ENCODE measurements around the gene IDI2.
"Not testable (repeated sequence)": the region's sequence is repeated elsewhere in the genome, so short reads cannot be mapped to it uniquely, and the experiment has no call there.

IDI2 gene

DNA sequence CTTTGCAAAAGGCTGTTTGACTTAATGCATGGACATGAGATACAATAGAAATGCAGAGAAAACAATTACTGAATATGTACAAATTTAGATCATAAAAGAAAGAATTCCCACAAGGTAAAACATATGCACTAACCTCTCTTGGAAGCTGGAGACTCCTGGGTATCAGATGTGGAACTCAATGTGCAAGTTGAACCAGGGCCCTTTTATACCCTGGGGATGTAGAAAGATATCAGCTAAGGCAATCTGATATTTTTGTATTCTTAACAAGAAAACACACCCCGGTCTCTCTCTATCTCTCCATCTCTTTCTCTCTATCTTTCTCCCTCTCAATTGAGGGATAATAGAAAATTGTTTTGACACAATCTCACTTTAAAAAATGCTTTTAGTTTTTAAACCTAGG lies at the start of gene IDI2:
IDI2 (minus strand) TSS at position 177 of the 400 bp plus-strand sequence. CDS start 1,136 bp downstream, outside the sequence.
- no peak for DNase-seq (ENCODE audit: low read depth in 3 of 3)

DNA sequence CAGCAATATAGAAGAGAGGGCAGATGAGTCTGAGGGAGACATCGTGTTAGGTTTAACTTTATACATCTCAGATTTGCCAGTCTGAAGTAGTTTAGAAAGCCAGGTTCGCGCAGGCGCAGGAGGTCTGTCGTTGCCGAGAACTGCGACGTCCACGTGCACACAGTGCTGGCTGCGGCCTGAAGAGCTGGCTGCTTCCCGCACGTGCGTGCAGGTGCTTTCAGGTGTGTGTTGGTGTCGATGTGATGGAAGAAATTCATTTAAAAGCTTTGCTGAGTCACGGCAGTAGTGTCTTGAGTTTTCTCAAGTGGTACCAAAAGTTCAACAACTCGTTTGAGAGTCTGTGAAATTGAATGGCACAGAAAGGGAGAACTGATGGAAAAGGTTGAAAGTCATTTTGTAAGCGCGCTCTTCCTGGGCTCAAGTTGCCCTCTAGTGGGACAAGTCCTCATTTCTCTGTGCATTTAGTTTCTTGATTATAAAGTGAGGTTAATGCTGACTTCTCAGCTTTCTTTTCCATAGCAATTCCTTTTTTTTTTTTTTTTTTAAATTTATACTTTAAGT lies 49.2 kb upstream of the IDI2 start:
- DNase-seq (ENCODE audit: low read depth in 3 of 3) = no peak

DNA sequence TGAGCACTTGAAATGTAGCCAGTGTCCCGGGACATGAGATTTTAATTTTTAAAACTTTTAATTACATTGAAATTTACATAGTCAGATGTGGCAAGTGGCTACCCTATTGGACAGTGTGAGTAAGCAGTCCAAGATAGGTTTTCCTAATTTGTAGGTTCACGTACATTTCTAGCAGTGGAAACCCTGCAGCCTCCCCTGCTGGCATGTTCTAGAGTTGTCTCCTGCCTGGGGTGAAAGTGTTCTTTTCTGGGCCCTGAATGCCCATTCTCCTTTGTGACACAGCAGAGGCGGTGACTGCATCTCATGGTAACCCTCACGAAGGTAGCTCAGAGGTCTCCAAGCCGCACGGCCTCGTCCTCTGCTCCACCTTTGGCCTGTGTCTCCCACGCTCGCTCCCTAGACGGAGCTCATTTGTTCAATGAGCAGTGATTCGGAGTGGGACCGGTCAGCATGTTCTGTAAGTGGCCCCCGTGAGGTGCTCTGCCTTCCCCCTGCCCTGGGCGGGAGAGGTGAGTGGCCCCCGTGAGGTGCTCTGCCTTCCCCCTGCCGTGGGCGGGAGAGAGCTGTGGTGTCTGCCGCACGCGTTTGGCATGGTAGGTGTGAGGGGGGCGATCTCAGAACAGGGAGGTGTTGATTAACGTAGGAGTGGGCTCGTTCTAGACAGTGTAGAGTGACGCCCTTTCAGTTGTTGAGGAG lies 48.5 kb upstream of the IDI2 start:
- no peak for DNase-seq (ENCODE audit: low read depth in 3 of 3)

DNA sequence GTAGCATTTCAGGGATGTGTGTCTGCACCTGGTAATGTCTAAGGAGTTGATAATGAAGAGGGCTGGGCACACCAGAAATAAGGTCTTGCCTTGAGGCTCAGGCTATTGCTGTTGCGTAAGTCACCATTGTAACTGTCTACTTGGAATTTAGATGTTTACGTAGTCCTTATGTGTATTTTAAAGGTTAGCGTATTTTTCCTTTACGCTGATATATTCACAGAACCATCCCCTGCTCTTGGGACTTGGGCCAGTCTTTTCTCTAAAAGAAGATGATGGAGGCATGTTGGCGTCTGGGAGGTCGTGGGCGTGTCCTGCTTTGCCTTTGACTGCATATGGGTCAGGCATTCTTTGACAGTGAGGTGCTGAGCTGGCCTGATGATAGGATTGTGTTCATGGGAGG lies 45.3 kb upstream of the IDI2 start:
- DNase-seq (ENCODE audit: low read depth in 3 of 3) = no peak

DNA sequence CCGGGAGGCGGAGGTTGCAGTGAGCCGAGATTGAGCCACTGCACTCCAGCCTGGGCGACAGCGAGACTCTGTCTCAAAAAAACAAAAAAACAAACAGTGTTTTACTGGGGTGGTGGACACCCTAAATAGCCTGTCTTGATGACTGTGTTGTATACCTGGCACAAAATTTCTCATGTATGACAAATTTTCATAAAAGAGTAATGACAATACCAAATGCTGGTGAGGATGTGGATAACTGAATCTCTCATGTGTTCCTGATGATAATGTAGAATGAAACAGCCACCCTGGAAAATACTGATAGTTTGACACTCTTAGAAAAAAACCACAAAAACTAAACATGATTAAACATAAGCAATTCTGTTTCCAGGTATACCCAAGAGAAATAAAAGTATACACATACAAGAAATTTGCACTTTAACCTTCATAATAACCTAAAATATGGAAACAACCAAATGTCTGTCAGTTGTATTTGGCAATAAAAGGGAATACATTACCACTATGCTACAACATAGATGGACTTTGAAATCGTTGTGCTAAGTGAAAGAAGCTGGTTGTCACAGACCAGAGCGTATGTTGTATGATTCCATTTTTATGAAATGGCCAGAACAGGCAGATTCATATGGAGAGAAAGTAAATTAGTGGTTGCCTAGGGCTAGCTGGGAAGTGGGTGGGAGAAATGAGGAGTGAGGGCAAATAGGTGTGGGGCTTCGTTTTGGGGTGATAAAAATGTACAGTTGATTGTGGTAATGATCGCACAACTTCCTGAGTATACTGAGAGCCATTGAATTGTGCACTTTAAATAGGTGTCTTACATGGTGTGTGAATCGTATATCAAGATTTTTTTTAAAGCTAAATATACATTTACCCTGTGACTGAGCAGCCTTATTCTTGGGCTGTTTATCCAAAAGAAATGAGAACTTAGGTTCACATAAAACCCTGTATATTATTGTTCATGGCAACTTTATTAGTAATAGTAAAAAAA lies 43.0 kb upstream of the IDI2 start:
- DNase-seq (ENCODE audit: low read depth in 3 of 3) = no peak

DNA sequence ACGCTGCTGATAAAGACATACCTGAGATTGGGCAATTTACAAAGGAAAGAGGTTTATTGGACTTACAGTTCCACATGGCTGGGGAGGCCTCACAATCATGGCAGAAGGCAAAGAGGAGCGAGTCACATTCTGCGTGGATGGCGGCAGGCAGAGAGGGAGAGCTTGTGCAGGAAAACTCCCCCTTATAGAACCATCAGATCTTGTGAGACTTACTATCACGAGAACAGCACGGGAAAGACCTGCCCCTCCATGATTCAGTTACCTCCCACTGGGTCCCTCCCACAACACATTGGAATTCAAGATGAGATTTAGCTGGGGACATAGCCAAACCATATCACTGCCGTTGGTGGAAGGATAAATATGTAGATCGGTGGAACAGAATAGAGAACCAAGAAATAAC lies 41.1 kb upstream of the IDI2 start:
- not testable (repeated sequence) for DNase-seq (ENCODE audit: low read depth in 3 of 3)

DNA sequence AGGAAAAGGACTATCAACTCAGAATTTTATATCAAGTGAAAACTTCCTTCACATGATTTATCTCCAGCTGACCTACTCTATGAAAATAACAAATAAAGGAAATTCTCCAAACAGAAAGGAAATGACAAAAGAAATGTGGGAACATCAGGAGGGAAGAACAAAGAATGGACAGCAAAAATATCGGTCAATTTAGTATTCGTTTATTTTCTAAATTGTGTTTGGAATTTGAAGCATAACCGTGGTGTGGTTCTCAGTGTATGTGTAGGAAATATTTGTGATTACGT lies 39.2 kb upstream of the IDI2 start:
- no peak for DNase-seq (ENCODE audit: low read depth in 3 of 3)

DNA sequence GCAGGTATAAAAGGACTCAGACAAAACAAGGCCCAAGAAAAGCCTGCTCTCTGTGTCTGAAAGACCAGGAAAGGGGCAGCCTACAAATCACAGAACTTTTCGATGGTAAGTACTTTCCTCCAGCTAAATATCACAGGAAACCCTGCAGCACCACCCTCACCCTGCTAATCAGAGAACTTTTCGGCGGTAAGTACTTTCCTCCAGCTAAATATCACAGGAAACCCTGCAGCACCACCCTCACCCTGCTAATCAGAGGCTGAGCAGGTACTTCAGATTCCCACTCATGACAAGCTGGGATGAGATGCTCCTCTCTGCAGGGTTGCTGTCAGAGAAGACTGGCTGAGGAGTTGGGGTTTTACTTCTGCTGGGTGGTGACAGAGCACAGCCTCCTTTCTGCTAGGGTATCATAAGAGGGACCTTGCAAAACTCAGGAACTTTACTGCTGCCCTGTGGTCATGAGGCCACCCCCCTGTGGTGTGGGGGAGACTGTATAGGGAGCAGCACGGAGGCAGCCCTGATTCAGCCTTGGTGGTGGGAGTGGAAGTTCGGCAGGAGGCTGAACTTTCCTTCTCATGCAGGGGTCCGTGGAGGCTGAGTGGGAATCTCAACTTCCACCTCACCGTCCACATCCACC lies 37.7 kb upstream of the IDI2 start:
- no peak for DNase-seq (ENCODE audit: low read depth in 3 of 3)

DNA sequence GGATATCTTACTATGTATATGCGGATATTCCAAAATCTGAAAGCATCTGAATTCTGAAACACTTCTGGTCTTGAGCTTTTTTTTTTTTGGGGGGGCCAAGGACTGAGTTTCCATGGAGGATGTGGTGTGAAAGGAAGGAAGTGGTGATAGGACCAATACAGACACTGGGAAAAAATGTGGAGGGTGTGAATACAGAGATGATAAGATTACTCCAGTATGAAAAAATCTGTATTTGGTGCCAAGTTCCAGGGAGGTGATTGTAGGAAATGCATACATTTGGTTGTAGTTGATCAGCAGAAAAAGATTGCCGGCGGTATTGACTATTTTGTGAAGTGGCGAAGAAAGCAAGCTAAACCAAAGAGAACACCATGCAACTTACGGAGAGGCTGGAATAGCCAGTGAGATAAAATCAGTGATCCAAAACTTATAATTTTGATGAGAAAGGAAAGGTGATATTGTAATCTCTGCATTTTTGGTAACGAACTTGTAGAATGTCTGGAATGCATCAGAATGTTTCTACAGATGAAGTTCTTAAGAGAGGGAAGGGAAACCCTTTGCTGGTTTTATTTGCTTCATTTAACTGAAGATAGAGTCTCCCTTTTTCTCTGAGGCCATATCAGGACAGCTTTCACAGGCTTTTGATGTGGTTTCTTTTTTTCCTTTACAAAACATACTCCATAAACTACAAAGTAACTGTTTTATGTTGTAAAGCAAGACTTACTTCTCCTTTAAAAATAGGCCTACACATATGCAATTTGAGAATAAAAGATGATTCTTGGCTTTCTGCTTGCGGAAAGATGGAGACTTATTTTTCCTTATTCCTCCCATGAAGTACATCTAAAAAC lies 36.5 kb upstream of the IDI2 start:
- DNase-seq (ENCODE audit: low read depth in 3 of 3) = no peak

DNA sequence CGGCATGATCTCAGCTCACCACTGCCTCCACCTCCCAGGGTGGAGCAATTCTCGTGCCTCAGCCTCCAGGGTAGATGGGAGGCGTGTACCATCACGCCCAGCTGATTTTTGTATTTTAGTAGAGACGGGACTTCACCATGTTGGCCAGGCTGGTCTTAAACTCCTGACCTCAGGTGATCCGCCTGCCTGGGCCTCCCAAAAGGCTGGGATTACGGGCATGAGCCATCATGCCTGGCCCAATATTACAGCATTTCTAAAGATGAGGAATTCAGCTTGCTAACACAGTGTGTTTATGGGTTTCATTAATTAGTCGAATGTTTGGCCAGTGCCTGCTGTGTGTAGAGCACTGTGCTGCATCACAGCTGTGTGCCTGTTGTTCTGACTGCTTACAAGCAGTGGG lies 34.2 kb upstream of the IDI2 start:
- DNase-seq (ENCODE audit: low read depth in 3 of 3) = no peak

DNA sequence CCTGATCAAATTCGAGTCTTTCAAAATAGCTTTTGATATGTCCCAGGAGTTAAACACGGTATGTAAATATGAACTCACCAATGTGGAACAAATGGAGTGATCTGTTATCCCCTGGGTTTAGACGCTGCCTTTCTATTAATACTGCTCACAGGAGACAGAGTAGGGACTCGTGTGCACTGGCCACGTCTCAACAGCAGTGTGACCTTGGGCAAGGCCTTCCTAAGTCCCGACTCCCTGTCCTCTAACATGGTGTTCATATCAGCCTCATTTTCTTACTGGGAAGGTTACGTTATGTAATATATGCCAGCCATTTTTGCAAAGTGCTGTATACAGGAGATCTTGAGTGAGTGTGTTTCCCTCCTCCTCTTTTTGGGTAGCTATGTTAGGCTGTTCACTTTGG lies 32.4 kb upstream of the IDI2 start:
- no peak for DNase-seq (ENCODE audit: low read depth in 3 of 3)

DNA sequence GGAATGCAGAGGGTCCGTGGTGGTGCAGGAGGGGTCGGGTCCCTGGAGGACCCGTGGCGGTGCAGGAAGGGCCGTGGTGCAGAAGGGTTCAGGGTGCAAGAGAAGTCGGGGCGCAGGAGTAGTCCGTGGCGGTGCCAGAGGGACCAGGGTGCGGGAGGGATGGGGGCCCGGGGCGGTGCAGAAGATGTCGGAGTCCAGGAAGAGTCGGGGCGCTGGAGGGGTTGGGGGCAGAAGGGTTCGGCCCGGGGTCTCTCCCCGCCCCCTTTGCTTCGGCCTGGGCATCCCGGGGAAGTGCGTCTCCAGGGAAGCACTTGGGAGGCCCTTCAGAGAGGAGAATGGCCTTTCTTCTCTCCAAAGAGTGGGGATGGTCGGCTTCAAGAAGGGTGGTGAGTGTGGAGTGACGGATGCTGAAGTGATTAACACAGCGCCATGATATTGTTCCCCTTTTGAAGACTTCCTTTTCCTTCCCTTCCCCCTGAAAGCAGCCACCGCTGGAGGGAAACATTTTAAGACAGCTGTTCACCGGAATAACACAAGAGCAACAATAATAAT lies 31.5 kb upstream of the IDI2 start:
- no peak for DNase-seq (ENCODE audit: low read depth in 3 of 3)

DNA sequence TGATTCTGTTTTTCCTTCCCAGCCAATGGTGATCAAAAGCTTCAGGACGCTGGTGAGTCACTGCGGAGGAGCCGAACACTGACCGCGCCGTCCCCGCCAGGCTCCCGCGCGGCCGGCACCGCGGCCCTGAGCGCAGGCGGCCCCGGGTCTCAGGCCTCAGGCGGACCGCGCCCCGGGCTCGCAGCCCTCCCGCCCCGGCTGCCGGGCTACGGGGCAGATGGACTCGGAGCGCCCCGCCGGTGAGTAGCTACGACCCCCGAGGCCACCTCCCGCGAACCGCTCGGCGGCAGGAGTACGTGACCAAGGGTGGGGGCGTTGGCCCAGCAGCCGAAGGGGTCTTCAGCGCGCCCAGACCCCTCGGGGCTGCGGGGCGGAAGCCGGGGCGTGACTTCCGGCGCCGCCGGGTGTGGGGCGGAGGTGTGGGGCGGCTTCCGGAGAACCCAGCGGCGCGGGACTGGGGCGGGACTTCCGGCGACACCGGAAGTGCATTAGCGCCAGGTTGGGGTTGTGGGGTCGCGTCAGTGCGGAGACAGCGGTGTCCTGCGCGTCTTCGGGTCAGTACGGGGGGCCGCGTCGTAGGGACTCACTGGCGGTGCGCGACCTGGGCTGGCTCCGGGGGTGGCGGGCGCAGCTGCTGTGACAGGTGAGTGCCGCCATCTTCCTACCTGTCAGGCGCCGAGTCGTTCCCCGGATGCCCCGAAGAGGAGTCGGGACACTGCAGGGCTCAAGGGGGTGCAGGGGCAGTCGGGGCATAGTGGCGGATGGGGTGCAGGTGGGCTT lies 30.9 kb upstream of the IDI2 start, which contains the start of gene WDR37:
WDR37 (plus strand) TSS at position 60 of the 780 bp plus-strand sequence. CDS start 15,771 bp downstream, outside the sequence.
- peak; percentile 77 to 86 (median 84) for DNase-seq (ENCODE audit: low read depth in 3 of 3)

DNA sequence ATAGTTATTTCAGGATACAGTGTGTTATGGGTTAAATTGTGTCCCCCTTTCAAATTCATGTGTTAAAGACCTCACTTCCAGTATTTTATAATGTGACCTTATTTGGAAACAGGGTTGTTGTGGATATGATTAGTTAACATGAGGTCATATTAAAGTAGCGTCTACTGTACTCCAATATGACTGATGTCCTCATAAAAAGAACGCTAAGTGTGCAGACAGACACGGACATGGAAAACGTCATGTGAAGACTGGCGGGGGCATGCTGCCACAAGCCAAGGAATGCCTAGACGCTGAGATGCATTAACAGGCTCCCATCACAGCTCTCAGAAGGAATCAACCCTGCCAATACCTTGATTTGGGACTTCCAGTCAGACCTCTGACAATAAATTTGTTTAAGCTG lies 29.0 kb upstream of the IDI2 start:
- DNase-seq (ENCODE audit: low read depth in 3 of 3) = no peak

DNA sequence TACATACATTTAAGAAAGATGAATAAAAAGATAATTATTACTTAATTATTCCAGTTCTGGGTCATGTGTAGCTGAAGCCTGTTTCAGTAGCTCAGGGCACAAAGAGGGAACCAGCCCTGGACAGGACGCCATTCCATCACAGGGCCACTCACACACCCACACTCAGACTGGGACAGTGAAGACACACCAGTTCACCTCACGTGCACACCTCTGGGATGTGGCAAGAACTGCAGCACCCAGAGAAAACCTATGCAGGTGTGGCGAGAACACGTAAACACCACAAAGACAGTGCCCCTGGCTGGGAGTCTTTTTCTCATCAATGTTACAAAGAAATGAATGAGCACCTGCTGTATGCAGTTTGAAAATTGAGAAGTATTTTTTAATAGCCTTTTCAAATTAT lies 24.9 kb upstream of the IDI2 start:
- peak in 1 of 3 experiments; percentile 35 for DNase-seq (ENCODE audit: low read depth in 3 of 3)

DNA sequence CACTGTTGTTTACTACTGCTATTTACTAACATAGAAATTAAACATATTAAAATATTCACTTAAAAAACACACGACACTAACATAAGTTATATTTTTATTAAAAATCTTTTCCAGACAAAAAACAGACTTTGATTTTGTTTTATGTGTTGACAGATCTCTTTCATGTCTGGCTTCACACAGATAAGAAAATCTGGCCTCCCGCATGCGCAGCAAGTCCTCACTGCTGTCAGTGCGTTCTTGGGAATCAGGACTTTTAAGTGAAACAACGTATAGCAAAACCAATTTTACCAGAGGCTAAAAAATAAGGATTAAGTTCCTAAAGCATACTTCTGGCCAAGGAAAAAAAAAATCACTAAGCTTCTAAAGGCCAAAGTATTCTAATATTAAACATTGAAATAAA lies 24.5 kb upstream of the IDI2 start:
- DNase-seq (ENCODE audit: low read depth in 3 of 3) = no peak

DNA sequence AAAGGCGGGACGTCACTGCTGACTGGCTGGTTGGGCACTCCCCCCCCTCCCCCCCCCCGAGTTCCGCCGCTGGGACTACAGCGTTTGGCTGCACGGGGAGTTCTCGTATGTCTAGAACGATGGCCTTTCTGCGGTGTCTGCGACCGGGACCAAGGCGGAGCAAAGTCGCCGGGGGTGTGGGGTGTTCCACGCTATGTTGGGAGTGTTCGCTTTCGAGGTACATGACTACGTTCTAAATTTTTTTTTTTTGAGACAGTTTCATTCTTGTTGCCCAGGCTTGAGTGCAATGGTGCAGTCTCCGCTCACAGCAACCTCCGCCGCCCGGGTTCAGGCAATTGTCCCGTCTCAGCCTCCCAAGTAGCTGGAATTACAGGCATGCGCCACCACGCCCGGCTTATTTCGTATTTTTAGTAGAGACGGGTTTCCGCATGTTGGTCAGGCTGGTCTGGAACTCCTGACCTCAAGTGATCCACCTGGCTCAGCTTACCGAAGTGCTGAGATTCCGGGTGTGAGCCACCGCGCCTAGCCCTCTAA lies 23.8 kb upstream of the IDI2 start:
- DNase-seq (ENCODE audit: low read depth in 3 of 3) = no peak

DNA sequence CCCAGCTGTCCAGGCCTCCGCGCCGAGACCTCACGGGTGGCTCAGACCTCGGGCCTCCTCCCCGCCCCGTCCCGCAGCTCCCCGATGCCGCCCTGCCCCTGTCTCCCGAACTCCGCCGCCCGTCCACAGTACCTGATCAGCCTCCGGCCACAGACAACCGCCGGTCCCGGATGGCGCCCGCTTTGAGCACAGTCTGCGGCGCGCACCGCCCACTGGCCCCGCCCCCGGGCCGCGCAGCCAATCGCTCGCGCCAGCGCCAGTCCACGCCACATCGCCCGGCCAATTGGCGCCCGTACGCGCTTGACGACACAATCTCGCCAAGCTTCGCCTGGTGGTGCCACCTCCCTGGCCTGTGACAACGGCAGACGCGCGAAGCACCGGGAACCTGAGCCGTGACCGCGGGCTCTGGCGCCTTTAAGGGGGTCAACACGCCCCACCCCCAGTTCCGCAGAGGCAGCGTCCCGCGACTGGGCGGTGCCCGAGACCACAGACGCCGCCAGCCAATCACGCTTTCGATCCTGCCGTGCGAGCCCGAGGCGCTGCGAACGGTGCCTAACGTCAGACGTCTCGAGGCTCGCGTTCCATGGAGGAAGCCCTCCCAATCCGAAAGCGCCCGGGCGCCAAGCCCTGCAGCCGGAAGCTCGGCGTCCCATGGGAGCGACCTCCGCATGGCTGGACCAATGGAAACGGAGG lies 23.2 kb upstream of the IDI2 start, which contains the start of gene IDI1:
IDI1 (minus strand) TSS at position 388 of the 693 bp plus-strand sequence; CDS start at position 272, 116 bp downstream.
- peak; percentile 89 to 95 (median 92) for DNase-seq (ENCODE audit: low read depth in 3 of 3)

DNA sequence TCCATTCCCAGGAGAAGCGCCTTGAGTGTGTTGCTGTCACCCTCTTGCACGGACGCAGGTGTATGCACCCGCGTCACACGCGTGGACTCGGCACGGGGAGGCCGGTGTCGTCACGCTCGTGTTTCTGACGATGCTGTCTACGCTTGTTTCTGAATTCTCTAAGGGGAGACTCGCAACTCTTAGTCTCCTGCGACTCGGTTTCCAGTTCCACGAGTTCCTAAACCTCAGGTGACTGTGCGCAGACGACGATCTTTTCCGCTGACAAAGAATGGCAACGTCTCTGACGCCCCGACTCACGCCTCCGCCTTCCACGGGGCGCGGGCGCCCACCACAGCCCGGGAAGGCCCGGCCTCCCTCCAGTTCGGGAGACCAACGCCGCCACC lies 22.7 kb upstream of the IDI2 start:
- no peak for DNase-seq (ENCODE audit: low read depth in 3 of 3)

All from stimulated activated CD4-positive, alpha-beta T cell treated with anti-CD3 and anti-CD28 coated beads, TNF-alpha, amount 100 ng/mL, for 24 hours (primary cell).